ENCODE data around the gene WRNIP1. TPM values are rescaled to one million over a fixed set of nuclear protein-coding genes. Genes with fewer than 3 reads are reported as not detected.

Gene WRNIP1
- total RNA-seq, 1 donor from 2014 or later, result 31.5 TPM

DNA sequence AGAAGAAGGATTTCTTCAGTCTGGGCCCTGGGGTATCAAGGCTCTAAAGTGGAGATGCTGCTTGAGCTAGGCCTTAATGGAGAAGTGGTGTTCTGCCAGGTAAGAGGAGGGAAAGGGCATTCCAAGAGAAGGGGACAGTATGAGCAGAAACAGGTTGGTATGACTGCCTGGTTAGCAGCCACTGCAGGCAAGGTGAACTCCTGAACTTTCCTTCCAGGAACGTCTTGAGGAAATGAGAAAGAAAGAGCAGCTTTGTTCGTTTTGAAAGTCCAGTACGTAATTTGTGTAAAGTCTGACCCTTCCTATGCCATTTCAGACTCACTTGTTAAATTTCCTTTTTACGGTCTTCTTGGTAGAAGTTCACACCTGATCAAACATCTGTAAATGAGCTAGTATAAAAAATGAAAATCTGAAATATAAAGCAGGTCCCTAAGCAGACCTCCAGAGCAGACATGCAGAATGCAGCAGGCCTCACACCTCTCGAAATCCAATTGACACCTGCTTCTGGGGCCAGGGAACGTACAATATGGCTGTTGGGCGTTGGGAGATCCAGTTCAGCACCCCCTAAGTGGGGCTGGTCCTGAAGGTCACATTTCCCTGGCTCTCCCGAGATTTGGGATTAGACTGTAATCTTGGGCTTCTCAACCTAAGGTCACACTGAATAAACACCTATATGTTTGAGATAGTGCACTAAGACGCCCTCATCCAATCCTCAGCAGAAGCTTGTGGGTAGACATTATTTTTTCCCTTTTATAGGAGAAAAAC, 48.1 kb upstream of the WRNIP1 start:
- Histone ChIP-seq H3K27me3 (ENCODE audit: insufficient read depth, low read length) (no peaks in the 10 kb centered on the region), H4K20me1 (ENCODE audit: insufficient read depth, low read length) (no peaks in the 10 kb centered on the region), H3K27ac (ENCODE audit: low read depth, low read length) (no peak overlapping the region), H3K9ac (ENCODE audit: low read length) (no peak overlapping the region), H3K36me3 (ENCODE audit: insufficient read depth, low read length) (no peaks in the 10 kb centered on the region), H3K4me1 (ENCODE audit: insufficient read depth, low read length) (peaks cover 24% of the 10 kb centered on the region), H3K9me3 (ENCODE audit: insufficient read depth, low read depth, low read length) (no peaks in the 10 kb centered on the region), H3K79me2 (ENCODE audit: insufficient read depth, low read length) (no peaks in the 10 kb centered on the region), H2AFZ (ENCODE audit: low read depth, low read length) (no peak overlapping the region), H3K4me2 (ENCODE audit: low read length) (no peak overlapping the region), H3K4me3 (ENCODE audit: insufficient read depth, low read depth, low read length) (no peak overlapping the region)
- Mint-ChIP-seq H3K27me3 (ENCODE audit: low read depth, unreplicated experiment) (no peaks in the 10 kb centered on the region), H3K4me3 (ENCODE audit: unreplicated experiment) (no peak overlapping the region), H3K27ac (ENCODE audit: unreplicated experiment) (no peak overlapping the region), H3K4me1 (ENCODE audit: low read depth, unreplicated experiment) (peaks cover 21% of the 10 kb centered on the region), H3K36me3 (ENCODE audit: low read depth, unreplicated experiment) (peaks cover 4% of the 10 kb centered on the region), H3K9me3 (ENCODE audit: unreplicated experiment) (peaks cover 10% of the 10 kb centered on the region)
- TF ChIP-seq CTCF (IDR thresholded peaks at IDR 0.05; ENCODE audit: insufficient read depth, low read depth, low read length) (no peak), EZH2 (IDR thresholded peaks at IDR 0.05; ENCODE audit: insufficient read depth, low read length) (no peak)
- FAIRE-seq (no peak), DNase-seq (ENCODE audit: low read depth) (no peak)

- DNase-seq (ENCODE audit: low read depth), result peak; percentile 15
- no peaks in the 10 kb centered on the region for H4K20me1 ChIP-seq (ENCODE audit: insufficient read depth, low read length)
- H3K27ac Mint-ChIP-seq (ENCODE audit: unreplicated experiment), result no peak overlapping the region
- peaks cover 21% of the 10 kb centered on the region for H3K4me1 Mint-ChIP-seq (ENCODE audit: low read depth, unreplicated experiment)
- H3K4me1 ChIP-seq (ENCODE audit: insufficient read depth, low read length), result peaks cover 20% of the 10 kb centered on the region
- no peaks in the 10 kb centered on the region for H3K36me3 ChIP-seq (ENCODE audit: insufficient read depth, low read length)
- TF ChIP-seq CTCF (IDR thresholded peaks at IDR 0.05; ENCODE audit: insufficient read depth, low read depth, low read length) (no peak), EZH2 (IDR thresholded peaks at IDR 0.05; ENCODE audit: insufficient read depth, low read length) (no peak)
- no peak overlapping the region for H3K4me3 Mint-ChIP-seq (ENCODE audit: unreplicated experiment)
- no peaks in the 10 kb centered on the region for H3K79me2 ChIP-seq (ENCODE audit: insufficient read depth, low read length)
- H3K27me3 ChIP-seq (ENCODE audit: insufficient read depth, low read length), result peaks cover 2% of the 10 kb centered on the region
- no peak overlapping the region for H2AFZ ChIP-seq (ENCODE audit: low read depth, low read length)
- no peak overlapping the region for H3K4me3 ChIP-seq (ENCODE audit: insufficient read depth, low read depth, low read length)
- FAIRE-seq, result peak; percentile 63
- H3K36me3 Mint-ChIP-seq (ENCODE audit: low read depth, unreplicated experiment), result peaks cover 4% of the 10 kb centered on the region
- peaks cover 10% of the 10 kb centered on the region for H3K9me3 Mint-ChIP-seq (ENCODE audit: unreplicated experiment)
- peak overlapping the region; percentile 25 for H3K4me2 ChIP-seq (ENCODE audit: low read length)
- no peak overlapping the region for H3K27ac ChIP-seq (ENCODE audit: low read depth, low read length)
- H3K9me3 ChIP-seq (ENCODE audit: insufficient read depth, low read depth, low read length), result no peaks in the 10 kb centered on the region
- H3K9ac ChIP-seq (ENCODE audit: low read length), result no peak overlapping the region
- no peaks in the 10 kb centered on the region for H3K27me3 Mint-ChIP-seq (ENCODE audit: low read depth, unreplicated experiment)
Observed at GRCh38 chr6:2718334-2719092, 46.7 kb upstream of the WRNIP1 start.

Data from astrocyte (in vitro differentiated cells and primary cell).